ENCODE results near the gene IQGAP1.
"Not testable (repeated sequence)": the region's sequence is repeated elsewhere in the genome, so short reads cannot be mapped to it uniquely, and the experiment has no call there.

IQGAP1 gene

GRCh38 chr15:90402767-90403166 is 14.7 kb downstream of the IQGAP1 start:
- TF ChIP-seq CTCF (IDR thresholded peaks at IDR 0.05; ENCODE audit: insufficient read depth, low read length, missing control alignments) = no peak
- ChIA-PET POLR2A (interaction anchor here (1.0 to 1.5 kb wide), 5 partner anchors 10 to 41 kb away, joined by 3 to 10 read pairs (median 6); partner anchors contain the start of gene IQGAP1), CTCF (interaction anchor here (1.0 to 3.3 kb wide), 5 partner anchors 11 to 100 kb away, joined by 3 to 12 read pairs (median 6); no protein-coding TSS in a partner anchor)

GRCh38 chr15:90405055-90405607 is 17.1 kb downstream of the IQGAP1 start:
- no peak overlapping the region for H3K4me3 ChIP-seq (ENCODE audit: low read depth, low read length)
- CTCF ChIA-PET = interaction anchor here (1.1 to 1.6 kb wide), 2 partner anchors 14 to 77 kb away, joined by 4 read pairs; no protein-coding TSS in a partner anchor
- no peak for TF ChIP-seq CTCF (IDR thresholded peaks at IDR 0.05; ENCODE audit: insufficient read depth, low read length, missing control alignments)
- no peak for DNase-seq (ENCODE audit: low read depth, low spot score)
- POLR2A ChIA-PET = interaction anchor here (1.3 kb wide), 1 partner anchor 17 kb away, joined by 3 read pairs; the partner anchor contains the start of gene IQGAP1

More at GRCh38 chr15:90402767-90403166, 14.7 kb downstream of the IQGAP1 start:
- DNase-seq (ENCODE audit: low read depth, low spot score) = no peak
- H3K4me3 ChIP-seq (ENCODE audit: low read depth, low read length) = no peak overlapping the region

GRCh38 chr15:90407336-90407735 is 19.3 kb downstream of the IQGAP1 start:
- no peak for TF ChIP-seq CTCF (IDR thresholded peaks at IDR 0.05; ENCODE audit: insufficient read depth, low read length, missing control alignments)
- ChIA-PET POLR2A (no interaction called here), CTCF (interaction anchor here (1.1 to 1.5 kb wide), 4 partner anchors 10 to 114 kb away, joined by 3 read pairs; no protein-coding TSS in a partner anchor)
- H3K4me3 ChIP-seq (ENCODE audit: low read depth, low read length) = no peak overlapping the region
- DNase-seq (ENCODE audit: low read depth, low spot score) = no peak

GRCh38 chr15:90407871-90408317 is 19.9 kb downstream of the IQGAP1 start:
- no peak for TF ChIP-seq CTCF (IDR thresholded peaks at IDR 0.05; ENCODE audit: insufficient read depth, low read length, missing control alignments)
- no peak for DNase-seq (ENCODE audit: low read depth, low spot score)
- ChIA-PET POLR2A (interaction anchor here (0.6 kb wide), 1 partner anchor 17 kb away, joined by 4 read pairs; no protein-coding TSS in a partner anchor), CTCF (interaction anchor here (0.8 to 1.5 kb wide), 6 partner anchors 9 to 115 kb away, joined by 3 to 4 read pairs (median 3); no protein-coding TSS in a partner anchor)
- no peak overlapping the region for H3K4me3 ChIP-seq (ENCODE audit: low read depth, low read length)

GRCh38 chr15:90408657-90409056 is 20.6 kb downstream of the IQGAP1 start:
- ChIA-PET POLR2A (no interaction called here), CTCF (interaction anchor here (1.4 kb wide), 2 partner anchors 9 to 89 kb away, joined by 3 to 4 read pairs; no protein-coding TSS in a partner anchor)

GRCh38 chr15:90409587-90409986 is 21.5 kb downstream of the IQGAP1 start:
- DNase-seq (ENCODE audit: low read depth, low spot score); CTCF ChIA-PET; H3K4me3 ChIP-seq (ENCODE audit: low read depth, low read length); POLR2A ChIA-PET: not testable (repeated sequence)

More at GRCh38 chr15:90408657-90409056, 20.6 kb downstream of the IQGAP1 start:
- H3K4me3 ChIP-seq (ENCODE audit: low read depth, low read length) = no peak overlapping the region
- no peak for DNase-seq (ENCODE audit: low read depth, low spot score)
- TF ChIP-seq CTCF (IDR thresholded peaks at IDR 0.05; ENCODE audit: insufficient read depth, low read length, missing control alignments) = no peak

GRCh38 chr15:90410316-90410715 is 22.3 kb downstream of the IQGAP1 start:
- H3K4me3 ChIP-seq (ENCODE audit: low read depth, low read length); DNase-seq (ENCODE audit: low read depth, low spot score); CTCF ChIA-PET; POLR2A ChIA-PET: not testable (repeated sequence)

All from AG04449 (cell line).